Liver (tissue), 3 donors: ENCODE data around the gene NDC80.

Experiments used
- ATF3 ChIP-seq: IDR thresholded peaks from 2 replicates; pipeline ENCODE4 v1.6.1; 2016; ENCODE audit warnings: antibody characterized with exemption
- CTCF ChIP-seq: fragments of 150-350 bp; IDR thresholded peaks from 2 replicates; pipeline ENCODE4 v1.5.1; 2017; ENCODE audit warnings: improper control_type of control experiment, low read depth, low read length; ENCODE audit not compliant: missing input control
- EGR1 ChIP-seq, 2 donors: IDR thresholded peaks; 2 replicates each; pipeline ENCODE4 v1.6.1; 2016 to 2018; ENCODE audit warnings: antibody characterized with exemption in 2 of 2, low read depth in 2 of 2
- FOXA1 ChIP-seq: IDR thresholded peaks from 2 replicates; pipeline ENCODE4 v1.6.1; 2016; ENCODE audit warnings: antibody characterized with exemption
- FOXA2 ChIP-seq: IDR thresholded peaks from 2 replicates; pipeline ENCODE4 v1.6.1; 2016; ENCODE audit warnings: antibody characterized with exemption
- GABPA ChIP-seq, 2 donors: IDR thresholded peaks in 1 of 2; conservative IDR thresholded peaks in 1 of 2; 2 replicates each; pipeline ENCODE4 v1.6.1; 2016; ENCODE audit warnings: antibody characterized with exemption in 2 of 2, mild to moderate bottlenecking in 1 of 2, moderate library complexity in 1 of 2
- JUND ChIP-seq, 2 donors: IDR thresholded peaks; 2 replicates each; pipeline ENCODE4 v1.6.1; 2016; ENCODE audit warnings: antibody characterized with exemption in 2 of 2
- MAX ChIP-seq: IDR thresholded peaks from 2 replicates; pipeline ENCODE4 v1.6.1; 2016; ENCODE audit warnings: antibody characterized with exemption
- RAD21 ChIP-seq, 2 donors: IDR thresholded peaks; 2 replicates each; pipeline ENCODE4 v1.6.1; 2016; ENCODE audit warnings: antibody characterized with exemption in 2 of 2, mild to moderate bottlenecking in 2 of 2
- RXRA ChIP-seq, 2 donors: IDR thresholded peaks; 2 replicates each; pipeline ENCODE4 v1.6.1; 2017 to 2018; ENCODE audit warnings: antibody characterized with exemption in 2 of 2, mild to moderate bottlenecking in 1 of 2
- SP1 ChIP-seq: IDR thresholded peaks from 2 replicates; pipeline ENCODE4 v1.6.1; 2018; ENCODE audit warnings: antibody characterized with exemption, mild to moderate bottlenecking
- TAF1 ChIP-seq: conservative IDR thresholded peaks from 2 replicates; pipeline ENCODE4 v1.6.1; 2016; ENCODE audit warnings: antibody characterized with exemption, mild to moderate bottlenecking
- YY1 ChIP-seq: IDR thresholded peaks from 2 replicates; pipeline ENCODE4 v1.6.1; 2016; ENCODE audit warnings: antibody characterized with exemption, mild to moderate bottlenecking
- ZBTB33 ChIP-seq: IDR thresholded peaks from 2 replicates; pipeline ENCODE4 v1.6.1; 2016; ENCODE audit warnings: antibody characterized with exemption
- donor health status: healthy.
- donor health status: healthy.

- TF ChIP-seq CTCF (no peak), TAF1 (no peak), FOXA1 (no peak), YY1 (no peak), MAX (no peak), SP1 (no peak), GABPA (IDR thresholded peaks at IDR 0.05 in 1 of 2, conservative IDR thresholded peaks at IDR 0.05 in 1 of 2) (no peak), RXRA (IDR thresholded peaks at IDR 0.05) (no peak), ATF3 (no peak), RAD21 (IDR thresholded peaks at IDR 0.05) (no peak), FOXA2 (no peak), ZBTB33 (no peak), EGR1 (IDR thresholded peaks at IDR 0.05; ENCODE audit: low read depth in 2 of 2) (no peak), JUND (IDR thresholded peaks at IDR 0.05) (no peak)
Observed at GRCh38 chr18:2532797-2533196, 38.6 kb upstream of the NDC80 start.
